CD14-positive monocyte (primary cell): ENCODE measurements around the gene MACROD1. TPM values are rescaled to one million over a fixed set of nuclear protein-coding genes. Genes with fewer than 3 reads are reported as not detected.

Experiments used
- DNase-seq, 3 donors: peaks; one replicate each; pipeline ENCODE4 v3.0.0-alpha.2; 2011 to 2022
- H2AFZ ChIP-seq: 2 replicates; pipeline ENCODE4 v1.6.0; 2012; ENCODE audit warnings: mild to moderate bottlenecking, low read depth, low read length, inconsistent platforms; ENCODE audit not compliant: insufficient read depth, poor library complexity, severe bottlenecking
- H3K27ac ChIP-seq, 2 donors: 1 replicate in 1 of 2; 2 replicates in 1 of 2; pipeline ENCODE4 v1.5.1; 2012 to 2013; ENCODE audit warnings: low read length in 2 of 2, control low read depth in 1 of 2, inconsistent platforms in 1 of 2, low read depth in 1 of 2, mild to moderate bottlenecking in 1 of 2
- H3K27me3 ChIP-seq, 2 donors: one replicate each; pipeline versions ENCODE4 v1.6.0 to v1.6.1; 2011 to 2013; ENCODE audit warnings: low read length in 2 of 2; ENCODE audit not compliant: control insufficient read depth in 2 of 2, insufficient read depth in 2 of 2
- H3K36me3 ChIP-seq, 2 donors: replicated peaks in 1 of 2; 1 replicate in 1 of 2; 2 replicates in 1 of 2; pipeline versions ENCODE4 v1.5.1 to v1.6.1; 2012 to 2013; ENCODE audit warnings: low read length in 2 of 2, control low read depth in 1 of 2, inconsistent platforms in 1 of 2, mild to moderate bottlenecking in 1 of 2; ENCODE audit not compliant: insufficient read depth in 2 of 2, control insufficient read depth in 1 of 2
- H3K4me1 ChIP-seq, 2 donors: 1 replicate in 1 of 2; 2 replicates in 1 of 2; pipeline versions ENCODE4 v1.5.1 to v1.6.1; 2012 to 2013; ENCODE audit warnings: low read length in 2 of 2, control low read depth in 1 of 2, inconsistent platforms in 1 of 2, mild to moderate bottlenecking in 1 of 2, moderate library complexity in 1 of 2; ENCODE audit not compliant: insufficient read depth in 2 of 2, control insufficient read depth in 1 of 2
- H3K4me2 ChIP-seq: replicated peaks from 2 replicates; pipeline ENCODE3; 2012; ENCODE audit warnings: low read length, moderate library complexity, mild to moderate bottlenecking; ENCODE audit not compliant: poor library complexity, severe bottlenecking; ENCODE audit errors: extremely low read depth
- H3K4me3 ChIP-seq, 3 experiments: fragments of 200-600 bp in 1 of 3; sonication (generic) in 1 of 3; replicated peaks in 1 of 3; 1 replicate in 2 of 3; 2 replicates in 1 of 3; pipeline ENCODE4 v1.5.1; 2011 to 2013; ENCODE audit warnings: low read length in 3 of 3, mild to moderate bottlenecking in 3 of 3, control low read depth in 2 of 3, low read depth in 2 of 3, inconsistent platforms in 1 of 3, moderate library complexity in 1 of 3
- H3K79me2 ChIP-seq: 2 replicates; pipeline ENCODE4 v1.6.0; 2012; ENCODE audit warnings: mild to moderate bottlenecking, control low read depth, inconsistent platforms, low read length, moderate library complexity; ENCODE audit not compliant: insufficient read depth
- H3K9ac ChIP-seq: 2 replicates; pipeline ENCODE4 v1.6.0; 2017; ENCODE audit warnings: low read length, mild to moderate bottlenecking; ENCODE audit not compliant: insufficient read depth, poor library complexity, severe bottlenecking
- H3K9me3 ChIP-seq, 2 donors: replicated peaks in 1 of 2; 1 replicate in 1 of 2; 2 replicates in 1 of 2; pipeline versions ENCODE4 v1.5.1 to v1.6.1; 2012 to 2013; ENCODE audit warnings: low read length in 2 of 2, control low read depth in 1 of 2; ENCODE audit not compliant: control insufficient read depth in 1 of 2, insufficient read depth in 1 of 2
- H4K20me1 ChIP-seq: 2 replicates; pipeline ENCODE4 v1.6.0; 2012; ENCODE audit warnings: mild to moderate bottlenecking, low read length, control low read depth, moderate library complexity; ENCODE audit not compliant: insufficient read depth
- H3K27ac Mint-ChIP-seq, 7 donors: one replicate each; pipeline ENCODE4 v1.8.0; 2020; ENCODE audit warnings: mild to moderate bottlenecking in 7 of 7, mixed read lengths in 7 of 7, moderate library complexity in 6 of 7, inconsistent platforms in 2 of 7
- H3K27me3 Mint-ChIP-seq, 3 donors: one replicate each; pipeline ENCODE4 v1.8.0; 2021 to 2022; ENCODE audit warnings: low read depth in 3 of 3, mild to moderate bottlenecking in 3 of 3, mixed read lengths in 3 of 3, moderate library complexity in 3 of 3, inconsistent platforms in 1 of 3
- H3K36me3 Mint-ChIP-seq, 2 donors: one replicate each; pipeline ENCODE4 v1.8.0; 2020; ENCODE audit warnings: mixed read lengths in 2 of 2, inconsistent platforms in 1 of 2, mild to moderate bottlenecking in 1 of 2
- H3K4me1 Mint-ChIP-seq: one replicate; pipeline ENCODE4 v1.8.0; 2020; ENCODE audit warnings: mild to moderate bottlenecking, mixed read lengths
- H3K4me3 Mint-ChIP-seq, 2 donors: one replicate each; pipeline ENCODE4 v1.8.0; 2020; ENCODE audit warnings: mild to moderate bottlenecking in 2 of 2, mixed read lengths in 2 of 2, moderate library complexity in 1 of 2
- H3K9me3 Mint-ChIP-seq, 7 donors: one replicate each; pipeline ENCODE4 v1.8.0; 2020 to 2022; ENCODE audit warnings: mixed read lengths in 7 of 7, mild to moderate bottlenecking in 6 of 7, moderate library complexity in 6 of 7, inconsistent platforms in 2 of 7
- CTCF ChIP-seq: fragments of 200-600 bp; IDR thresholded peaks from one replicate; pipeline ENCODE4 v1.8.0; 2022; ENCODE audit warnings: antibody characterized with exemption, mild to moderate bottlenecking
- WGBS: methylation state at CpG from one replicate; pipeline ENCODE4 v1.1.5; 2013; ENCODE audit warnings: missing lambda C conversion rate; ENCODE audit not compliant: insufficient coverage; 5-methylcytosine and 5-hydroxymethylcytosine counted together
- intact Hi-C, 2 donors: fragments of 100-400 bp; cut with micrococcal nuclease; formaldehyde crosslinking; loops; one replicate each; pipeline versions ENCODE4 v1.15.0 to v1.15.1; 2023
- polyA plus RNA-seq, 3 donors: library from polyadenylated mRNA; depleted of rRNA in 1 of 3; unstranded in 2 of 3; stranded (reverse) in 1 of 3; fragments of 300-500 nt in 2 of 3; fragments of >200 nt in 1 of 3; fragmentation: Illumina TruSeq in 2 of 3; gene quantifications; 1 replicate in 2 of 3; 2 replicates in 1 of 3; pipeline ENCODE4 v1.2.3, GENCODE V29; 2012 to 2021

The MACROD1 gene
- polyA plus RNA-seq, 3 donors = 1.5 to 2.4 (median 2.2) TPM

DNA sequence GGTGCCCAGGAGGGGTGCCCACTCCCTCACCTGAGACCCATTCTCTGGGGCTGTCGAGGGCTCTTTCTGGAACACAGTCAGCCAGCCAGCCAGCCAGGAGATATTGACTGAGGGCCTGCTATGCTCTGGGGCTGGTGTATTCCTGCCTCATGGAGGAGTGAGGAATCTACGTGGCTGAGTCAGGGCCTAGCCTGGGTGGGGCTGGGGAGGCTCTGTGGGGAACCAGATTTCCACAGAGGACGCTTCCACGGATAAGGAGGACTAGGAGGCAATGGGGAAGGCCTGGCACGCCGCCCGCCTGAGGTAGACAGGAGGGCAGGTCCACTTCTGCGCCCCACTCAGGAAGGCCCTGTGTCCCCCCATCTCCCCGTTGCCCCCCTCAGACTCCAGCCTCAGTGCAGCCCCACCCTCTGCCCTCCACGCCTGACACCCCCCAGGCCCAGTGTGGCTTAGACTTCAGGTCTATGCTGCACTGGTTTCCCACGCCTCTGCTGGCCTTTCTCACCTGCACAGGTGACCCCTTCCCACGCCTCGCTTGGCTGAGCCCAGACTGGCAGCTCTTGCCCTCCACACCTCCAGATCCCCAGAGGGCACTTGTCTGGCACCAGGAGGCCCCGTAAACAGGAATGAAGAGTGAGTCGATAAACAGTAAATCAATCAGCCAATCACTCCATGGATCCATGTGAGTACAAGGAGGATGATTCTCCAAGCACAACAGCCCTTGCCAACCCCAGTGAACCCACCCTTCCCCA is 37.5 kb downstream of the MACROD1 start:
- no peaks in the 10 kb centered on the region for H3K36me3 Mint-ChIP-seq
- H2AFZ ChIP-seq = no peak overlapping the region
- H3K27ac Mint-ChIP-seq = no peak overlapping the region
- H3K4me1 Mint-ChIP-seq = peaks cover 12% of the 10 kb centered on the region
- no peak for TF ChIP-seq CTCF
- H3K27ac ChIP-seq = no peak overlapping the region
- WGBS = 98% methylated on average over 6 of the region's 15 CpGs
- no peaks in the 10 kb centered on the region for H4K20me1 ChIP-seq
- peaks cover 0 to 1% (median 0%) of the 10 kb centered on the region in 7 donors for H3K9me3 Mint-ChIP-seq
- H3K4me3 Mint-ChIP-seq = no peak overlapping the region
- no peaks in the 10 kb centered on the region for H3K36me3 ChIP-seq
- H3K9me3 ChIP-seq = no peaks in the 10 kb centered on the region
- intact Hi-C loops = no loop called here
- no peak for DNase-seq
- peaks cover 0 to 8% of the 10 kb centered on the region in 2 donors for H3K27me3 ChIP-seq
- H3K4me3 ChIP-seq = no peak overlapping the region
- H3K79me2 ChIP-seq = no peaks in the 10 kb centered on the region
- H3K4me1 ChIP-seq = no peaks in the 10 kb centered on the region
- H3K27me3 Mint-ChIP-seq = peaks cover 26 to 44% (median 27%) of the 10 kb centered on the region in 3 donors
- H3K4me2 ChIP-seq = no peak overlapping the region
- H3K9ac ChIP-seq = no peak overlapping the region

DNA sequence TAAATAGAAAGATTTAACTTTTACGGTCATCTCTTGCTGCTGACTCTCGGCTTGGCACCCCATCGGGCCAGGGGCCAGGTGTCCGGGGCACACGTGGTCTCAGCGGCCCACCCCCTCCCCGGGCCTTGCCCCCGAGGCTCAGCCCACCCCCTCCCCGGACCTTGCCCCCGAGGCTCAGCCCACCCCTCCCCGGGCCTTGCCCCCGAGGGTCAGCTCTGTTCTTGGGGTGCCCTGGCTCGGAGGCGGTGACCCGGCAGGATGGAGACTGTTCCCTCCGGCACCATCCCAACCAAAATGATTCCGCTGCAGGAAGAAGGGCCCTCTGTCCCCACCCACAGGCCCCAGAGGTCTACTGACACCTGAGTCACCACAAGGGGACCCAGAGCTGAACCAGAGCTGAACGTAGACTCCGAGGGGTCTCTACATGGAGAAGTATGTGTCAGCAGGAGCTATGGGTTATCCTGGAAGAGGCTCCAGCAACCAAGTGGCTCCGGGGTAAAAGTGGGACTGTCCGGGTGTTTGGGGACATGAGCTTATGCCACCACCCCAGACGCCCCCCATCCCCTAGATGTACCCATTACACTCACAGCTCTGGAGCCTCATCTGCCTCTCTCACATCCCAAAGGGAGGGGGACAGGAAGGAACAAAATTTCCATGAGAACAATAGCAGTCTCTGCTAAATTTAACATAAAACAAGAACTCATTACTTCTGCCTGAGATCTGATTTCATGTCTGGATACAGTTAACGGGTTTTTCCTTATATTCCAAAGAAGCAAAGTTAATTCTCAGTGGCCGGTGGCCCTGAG is 38.4 kb downstream of the MACROD1 start:
- Histone ChIP-seq H3K27me3 (peaks cover 0 to 4% of the 10 kb centered on the region in 2 donors), H4K20me1 (no peaks in the 10 kb centered on the region), H3K27ac (no peak overlapping the region), H3K4me1 (no peaks in the 10 kb centered on the region), H3K4me2 (no peak overlapping the region), H2AFZ (no peak overlapping the region), H3K9ac (no peak overlapping the region), H3K4me3 (no peak overlapping the region), H3K36me3 (no peaks in the 10 kb centered on the region), H3K79me2 (no peaks in the 10 kb centered on the region), H3K9me3 (no peaks in the 10 kb centered on the region)
- Mint-ChIP-seq H3K27me3 (peaks cover 25 to 37% (median 27%) of the 10 kb centered on the region in 3 donors), H3K4me3 (no peak overlapping the region), H3K4me1 (peaks cover 12% of the 10 kb centered on the region), H3K9me3 (peaks cover 0 to 1% (median 0%) of the 10 kb centered on the region in 7 donors), H3K27ac (peak overlapping the region in 1 of 7 donors; percentile 54), H3K36me3 (no peaks in the 10 kb centered on the region)
- intact Hi-C loops = no loop called here
- DNase-seq = no peak
- TF ChIP-seq CTCF = no peak
- WGBS = 100% methylated on average over 2 of the region's 24 CpGs
